GM13977 (cell line): ENCODE data around the gene CYP19A1.
A peak's percentile ranks its signal among the peaks of the same experiment; 100 is the strongest.

ENCODE experiments used
- DNase-seq: peaks from one replicate; pipeline ENCODE4 v3.0.0; 2012; ENCODE audit warnings: low spot score
- CTCF ChIP-seq: IDR thresholded peaks from 2 replicates; pipeline ENCODE4 v1.5.1; 2012; ENCODE audit warnings: mild to moderate bottlenecking, control low read depth; ENCODE audit not compliant: insufficient read depth; ENCODE audit errors: extremely low read depth, missing control alignments
- in situ Hi-C: fragments of 300-500 bp; cut with MboI; formaldehyde crosslinking; loops from one replicate; pipeline ENCODE4 v1.12.0; 2022; ENCODE audit warnings: low sequenced_read_pairs, low pct_unique_long_range_greater_than_20kb, mixed read lengths, inconsistent platforms; ENCODE audit not compliant: unreplicated experiment

The CYP19A1 gene

GRCh38 chr15:51251556-51251955 lies 86.8 kb downstream of the CYP19A1 start:
- no peak for TF ChIP-seq CTCF
- no peak for DNase-seq
- in situ Hi-C loops = no loop called here

GRCh38 chr15:51250217-51251011 lies 88.0 kb downstream of the CYP19A1 start:
- DNase-seq = no peak
- no peak for TF ChIP-seq CTCF
- in situ Hi-C loops = no loop called here

- no peak for TF ChIP-seq CTCF
- in situ Hi-C loops = no loop called here
- no peak for DNase-seq
Observed at GRCh38 chr15:51245628-51246027, 92.8 kb downstream of the CYP19A1 start.

GRCh38 chr15:51244423-51244869 lies 94.0 kb downstream of the CYP19A1 start:
- peak; percentile 40 for DNase-seq
- in situ Hi-C loops = no loop called here

GRCh38 chr15:51243774-51244173 lies 94.6 kb downstream of the CYP19A1 start:
- no peak for TF ChIP-seq CTCF
- peak; percentile 23 for DNase-seq
- in situ Hi-C loops = no loop called here

More at GRCh38 chr15:51244423-51244869, 94.0 kb downstream of the CYP19A1 start:
- no peak for TF ChIP-seq CTCF

- DNase-seq = no peak
- TF ChIP-seq CTCF = no peak
- in situ Hi-C loops = no loop called here
Observed at GRCh38 chr15:51240066-51240465, 98.3 kb downstream of the CYP19A1 start.
